Measurements from ENCODE around the gene VAV2. TPM values are rescaled to one million over a fixed set of nuclear protein-coding genes. Genes with fewer than 3 reads are reported as not detected.

Gene VAV2
- total RNA-seq, 1 experiment from 2014 or later, result 30.7 TPM

DNA sequence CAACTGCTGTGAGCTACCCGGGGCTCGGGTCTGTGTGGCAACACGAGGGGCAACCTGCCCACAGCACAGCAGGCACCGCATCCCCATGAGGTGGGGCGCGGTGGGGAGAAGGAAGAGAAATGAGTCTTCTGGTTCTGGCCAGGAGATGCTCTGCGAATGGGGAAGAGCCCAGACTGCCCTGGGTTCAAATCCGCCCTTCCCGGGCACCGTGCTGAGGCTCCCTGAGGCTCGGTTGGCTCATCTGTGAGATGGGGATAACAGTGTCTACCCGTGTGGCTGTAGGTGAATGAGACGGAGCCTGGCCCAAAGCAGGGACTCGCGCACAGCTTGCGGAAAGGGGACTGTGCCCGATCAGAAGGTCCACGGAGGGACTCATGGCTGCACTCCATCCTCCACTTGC lies 123.9 kb downstream of the VAV2 start:
- Mint-ChIP-seq H3K36me3 (ENCODE audit: insufficient read depth, unreplicated experiment) (peaks cover under 1% of the 10 kb centered on the region), H3K27me3 (ENCODE audit: unreplicated experiment) (no peaks in the 10 kb centered on the region), H3K9me3 (ENCODE audit: low read depth, unreplicated experiment) (no peaks in the 10 kb centered on the region), H3K4me3 (ENCODE audit: low read depth, unreplicated experiment) (no peak overlapping the region), H3K4me1 (ENCODE audit: low read depth, unreplicated experiment) (peaks cover under 1% of the 10 kb centered on the region), H3K27ac (ENCODE audit: unreplicated experiment) (no peak overlapping the region)
- no TSS peak for BruUV-seq (replicated peaks)
- TF ChIP-seq, protein P1, sequence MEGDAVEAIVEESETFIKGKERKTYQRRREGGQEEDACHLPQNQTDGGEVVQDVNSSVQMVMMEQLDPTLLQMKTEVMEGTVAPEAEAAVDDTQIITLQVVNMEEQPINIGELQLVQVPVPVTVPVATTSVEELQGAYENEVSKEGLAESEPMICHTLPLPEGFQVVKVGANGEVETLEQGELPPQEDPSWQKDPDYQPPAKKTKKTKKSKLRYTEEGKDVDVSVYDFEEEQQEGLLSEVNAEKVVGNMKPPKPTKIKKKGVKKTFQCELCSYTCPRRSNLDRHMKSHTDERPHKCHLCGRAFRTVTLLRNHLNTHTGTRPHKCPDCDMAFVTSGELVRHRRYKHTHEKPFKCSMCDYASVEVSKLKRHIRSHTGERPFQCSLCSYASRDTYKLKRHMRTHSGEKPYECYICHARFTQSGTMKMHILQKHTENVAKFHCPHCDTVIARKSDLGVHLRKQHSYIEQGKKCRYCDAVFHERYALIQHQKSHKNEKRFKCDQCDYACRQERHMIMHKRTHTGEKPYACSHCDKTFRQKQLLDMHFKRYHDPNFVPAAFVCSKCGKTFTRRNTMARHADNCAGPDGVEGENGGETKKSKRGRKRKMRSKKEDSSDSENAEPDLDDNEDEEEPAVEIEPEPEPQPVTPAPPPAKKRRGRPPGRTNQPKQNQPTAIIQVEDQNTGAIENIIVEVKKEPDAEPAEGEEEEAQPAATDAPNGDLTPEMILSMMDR (IDR thresholded peaks at IDR 0.05; ENCODE audit: unreplicated experiment), result no peak
- CTCF ChIA-PET, result no interaction called here
- no peak for DNase-seq
- intact Hi-C loops (cut with micrococcal nuclease; ENCODE audit: unreplicated experiment), result no loop called here

DNA sequence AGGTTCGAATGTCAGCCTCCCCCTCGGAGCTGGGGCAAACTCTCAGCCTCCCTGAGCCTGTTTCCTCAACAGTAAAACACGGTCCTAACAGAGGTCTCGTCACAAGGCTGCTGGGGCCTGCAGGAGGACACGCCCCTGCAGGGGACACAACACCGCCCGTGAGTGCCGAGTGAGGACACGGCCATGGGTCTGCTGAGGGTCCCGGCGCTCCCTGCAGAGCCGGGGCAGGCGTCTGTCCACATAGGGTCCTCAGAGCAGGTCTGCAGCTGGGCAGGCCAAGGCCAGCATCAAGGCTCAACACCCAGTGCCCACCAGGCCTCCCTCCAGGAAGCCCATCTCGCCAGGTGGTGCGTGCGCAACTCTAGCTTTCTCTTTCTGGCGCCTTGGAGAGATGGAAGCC lies 125.2 kb downstream of the VAV2 start:
- Mint-ChIP-seq H3K36me3 (ENCODE audit: insufficient read depth, unreplicated experiment) (no peaks in the 10 kb centered on the region), H3K4me3 (ENCODE audit: low read depth, unreplicated experiment) (no peak overlapping the region)
- no TSS peak for BruUV-seq (replicated peaks)

DNA sequence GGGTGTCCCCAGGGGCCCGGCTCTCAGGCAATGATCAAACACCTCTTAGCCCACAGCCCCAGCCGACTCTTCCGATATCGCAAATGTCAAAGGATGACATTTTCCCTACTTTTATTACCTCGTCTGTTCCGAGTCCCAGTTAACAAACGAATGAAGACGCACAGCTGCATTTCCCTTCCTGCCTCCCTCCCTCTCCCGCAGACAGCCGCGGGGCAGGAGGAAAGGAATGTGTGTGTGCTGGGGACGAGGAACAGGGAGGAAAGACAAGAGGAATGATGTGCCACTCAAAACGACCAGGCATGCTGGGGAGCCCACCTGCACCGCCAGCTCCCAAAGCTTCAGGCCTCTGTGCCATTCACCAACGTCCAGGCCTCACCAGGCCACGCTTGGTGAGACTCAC lies 128.1 kb downstream of the VAV2 start:
- Mint-ChIP-seq H3K4me3 (ENCODE audit: low read depth, unreplicated experiment) (no peak overlapping the region), H3K36me3 (ENCODE audit: insufficient read depth, unreplicated experiment) (peaks cover 8% of the 10 kb centered on the region), H3K9me3 (ENCODE audit: low read depth, unreplicated experiment) (no peaks in the 10 kb centered on the region), H3K4me1 (ENCODE audit: low read depth, unreplicated experiment) (no peaks in the 10 kb centered on the region), H3K27me3 (ENCODE audit: unreplicated experiment) (no peaks in the 10 kb centered on the region), H3K27ac (ENCODE audit: unreplicated experiment) (no peak overlapping the region)
- DNase-seq, result no peak
- CTCF ChIA-PET, result no interaction called here
- TF ChIP-seq, protein P1 (IDR thresholded peaks at IDR 0.05; ENCODE audit: unreplicated experiment), result no peak
- BruUV-seq (replicated peaks), result no TSS peak
- intact Hi-C loops (cut with micrococcal nuclease; ENCODE audit: unreplicated experiment), result no loop called here

More for the DNA sequence above, 125.2 kb downstream of the VAV2 start:
- TF ChIP-seq, protein P1 (IDR thresholded peaks at IDR 0.05; ENCODE audit: unreplicated experiment), result no peak
- no peak overlapping the region for H3K27ac Mint-ChIP-seq (ENCODE audit: unreplicated experiment)
- intact Hi-C loops (cut with micrococcal nuclease; ENCODE audit: unreplicated experiment), result no loop called here
- no peaks in the 10 kb centered on the region for H3K9me3 Mint-ChIP-seq (ENCODE audit: low read depth, unreplicated experiment)
- H3K27me3 Mint-ChIP-seq (ENCODE audit: unreplicated experiment), result no peaks in the 10 kb centered on the region
- CTCF ChIA-PET, result no interaction called here
- no peak for DNase-seq
- no peaks in the 10 kb centered on the region for H3K4me1 Mint-ChIP-seq (ENCODE audit: low read depth, unreplicated experiment)

DNA sequence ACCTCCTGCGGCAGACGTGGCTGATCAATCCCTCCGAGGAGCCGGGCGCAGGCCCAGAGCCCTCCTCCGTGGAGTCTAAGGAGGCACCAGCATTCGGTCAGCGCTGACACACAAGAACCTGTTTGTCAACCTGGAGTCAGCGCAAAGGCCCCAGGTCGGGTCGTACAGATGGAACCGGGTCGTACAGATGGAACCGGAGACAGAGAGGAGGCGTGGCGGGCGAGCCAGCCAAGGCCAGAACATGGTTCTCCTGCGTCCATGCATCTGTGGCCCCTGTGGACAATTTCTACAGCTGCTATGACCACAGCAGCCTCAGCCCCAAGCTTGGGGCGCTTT lies 128.9 kb downstream of the VAV2 start:
- Mint-ChIP-seq H3K4me3 (ENCODE audit: low read depth, unreplicated experiment) (no peak overlapping the region), H3K9me3 (ENCODE audit: low read depth, unreplicated experiment) (no peaks in the 10 kb centered on the region), H3K36me3 (ENCODE audit: insufficient read depth, unreplicated experiment) (peaks cover 8% of the 10 kb centered on the region), H3K4me1 (ENCODE audit: low read depth, unreplicated experiment) (no peaks in the 10 kb centered on the region), H3K27me3 (ENCODE audit: unreplicated experiment) (no peaks in the 10 kb centered on the region), H3K27ac (ENCODE audit: unreplicated experiment) (no peak overlapping the region)
- CTCF ChIA-PET, result no interaction called here
- intact Hi-C loops (cut with micrococcal nuclease; ENCODE audit: unreplicated experiment), result no loop called here
- no TSS peak for BruUV-seq (replicated peaks)
- TF ChIP-seq, protein P1 (IDR thresholded peaks at IDR 0.05; ENCODE audit: unreplicated experiment), result no peak
- DNase-seq, result no peak

Data from Calu3 (cell line).